Thyroid gland (tissue), 4 donors: ENCODE data around the gene GALNT17.

Experiments used
- POLR2A ChIP-seq, 2 donors: fragments of 450-650 bp; IDR thresholded peaks; one replicate each; pipeline ENCODE4 v1.6.1; 2017; ENCODE audit warnings: antibody characterized with exemption in 2 of 2, mild to moderate bottlenecking in 2 of 2, moderate library complexity in 1 of 2
- TF ChIP-seq, protein P1 (sequence below), 6 experiments: fragments of 200-600 bp in 3 of 6; fragments of 450-650 bp in 3 of 6; sonication (generic) in 3 of 6; IDR thresholded peaks; one replicate each; pipeline ENCODE4 v1.5.1; 2016 to 2019; ENCODE audit warnings: antibody characterized with exemption in 6 of 6, mild to moderate bottlenecking in 2 of 6, inconsistent platforms in 1 of 6, moderate library complexity in 1 of 6

DNA sequence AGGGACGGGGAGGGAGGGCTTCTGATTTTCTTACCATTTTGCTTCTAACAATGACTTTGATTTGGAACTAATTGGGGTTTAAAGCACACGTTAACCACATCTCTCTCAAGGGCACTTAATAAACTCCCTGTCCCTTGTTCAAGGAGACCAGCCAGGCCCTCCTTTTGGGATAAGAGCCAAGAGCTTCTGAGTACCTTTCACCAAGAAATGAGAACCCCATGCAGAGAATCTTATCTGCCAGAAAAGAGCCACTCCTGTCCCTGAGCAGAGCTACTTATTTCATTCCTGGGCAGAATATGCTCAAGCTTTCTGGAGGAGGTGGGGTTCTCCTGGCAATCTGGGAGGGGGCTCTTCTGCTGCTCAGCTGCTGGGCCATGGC lies 574.6 kb downstream of the GALNT17 start:
- TF ChIP-seq, protein P1, sequence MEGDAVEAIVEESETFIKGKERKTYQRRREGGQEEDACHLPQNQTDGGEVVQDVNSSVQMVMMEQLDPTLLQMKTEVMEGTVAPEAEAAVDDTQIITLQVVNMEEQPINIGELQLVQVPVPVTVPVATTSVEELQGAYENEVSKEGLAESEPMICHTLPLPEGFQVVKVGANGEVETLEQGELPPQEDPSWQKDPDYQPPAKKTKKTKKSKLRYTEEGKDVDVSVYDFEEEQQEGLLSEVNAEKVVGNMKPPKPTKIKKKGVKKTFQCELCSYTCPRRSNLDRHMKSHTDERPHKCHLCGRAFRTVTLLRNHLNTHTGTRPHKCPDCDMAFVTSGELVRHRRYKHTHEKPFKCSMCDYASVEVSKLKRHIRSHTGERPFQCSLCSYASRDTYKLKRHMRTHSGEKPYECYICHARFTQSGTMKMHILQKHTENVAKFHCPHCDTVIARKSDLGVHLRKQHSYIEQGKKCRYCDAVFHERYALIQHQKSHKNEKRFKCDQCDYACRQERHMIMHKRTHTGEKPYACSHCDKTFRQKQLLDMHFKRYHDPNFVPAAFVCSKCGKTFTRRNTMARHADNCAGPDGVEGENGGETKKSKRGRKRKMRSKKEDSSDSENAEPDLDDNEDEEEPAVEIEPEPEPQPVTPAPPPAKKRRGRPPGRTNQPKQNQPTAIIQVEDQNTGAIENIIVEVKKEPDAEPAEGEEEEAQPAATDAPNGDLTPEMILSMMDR (IDR thresholded peaks at IDR 0.05) = no peak
- no peak for TF ChIP-seq POLR2A (IDR thresholded peaks at IDR 0.05)
